PC-9 (cell line): ENCODE results near the gene FUT7. TPM values are rescaled to one million over a fixed set of nuclear protein-coding genes. Genes with fewer than 3 reads are reported as not detected.

Source experiments
- BruUV-seq: library from RNA; stranded (reverse); fragments of 400-500 nt; replicated peaks from 2 replicates; lab custom pipeline; 2021; lab: Mats Ljungman, UMichigan
- CTCF ChIA-PET: fragments of 300-600 bp; sonication (Branson Sonifier 250); formaldehyde crosslinking; loops from one replicate; lab custom pipeline; 2022; ENCODE audit warnings: antibody characterized with exemption; lab: Charles Lee
- POLR2A ChIA-PET: fragments of 300-600 bp; sonication (Branson Sonifier 250); formaldehyde crosslinking; loops from one replicate; lab custom pipeline; 2022; ENCODE audit warnings: antibody characterized with exemption; ENCODE audit not compliant: unreplicated experiment; lab: Charles Lee
- DNase-seq, 2 experiments: peaks; one replicate each; pipeline versions ENCODE4 v3.0.0 to v3.0.0-alpha.2; 2015 to 2022; ENCODE audit warnings: mixed read lengths in 1 of 2
- H2AFZ ChIP-seq: fragments of 200-600 bp; sonication (generic); 2 replicates; pipeline ENCODE4 v1.8.1; 2017; ENCODE audit warnings: antibody characterized with exemption
- H3F3A ChIP-seq: fragments of 200-600 bp; sonication (generic); 2 replicates; pipeline ENCODE4 v1.8.1; 2017; ENCODE audit warnings: antibody characterized with exemption, mild to moderate bottlenecking, low read depth; ENCODE audit not compliant: insufficient read depth
- H3K27ac ChIP-seq: fragments of 200-600 bp; sonication (generic); 2 replicates; pipeline ENCODE4 v1.6.1; 2016; ENCODE audit warnings: mixed run types
- H3K27me3 ChIP-seq: fragments of 200-600 bp; sonication (generic); 2 replicates; pipeline ENCODE4 v1.6.1; 2016; ENCODE audit warnings: low read depth, mixed run types; ENCODE audit not compliant: insufficient read depth
- H3K36me3 ChIP-seq: fragments of 200-600 bp; sonication (generic); 2 replicates; pipeline ENCODE4 v1.6.1; 2016; ENCODE audit warnings: low read depth, mixed run types
- H3K4me1 ChIP-seq: fragments of 200-600 bp; sonication (generic); replicated peaks from 2 replicates; pipeline ENCODE4 v1.6.1; 2016; ENCODE audit warnings: mixed run types; ENCODE audit not compliant: insufficient read depth
- H3K4me2 ChIP-seq: fragments of 200-600 bp; sonication (generic); 2 replicates; pipeline ENCODE4 v1.6.1; 2017; ENCODE audit warnings: mixed run types
- H3K4me3 ChIP-seq: fragments of 200-600 bp; sonication (generic); 2 replicates; pipeline ENCODE4 v1.6.1; 2016; ENCODE audit warnings: mixed run types
- H3K79me2 ChIP-seq: fragments of 200-600 bp; sonication (generic); 2 replicates; pipeline ENCODE4 v1.6.1; 2017; ENCODE audit warnings: low read depth, mixed run types
- H3K9me2 ChIP-seq: fragments of 200-600 bp; sonication (generic); 2 replicates; pipeline ENCODE4 v1.8.1; 2017; ENCODE audit warnings: mild to moderate bottlenecking; ENCODE audit not compliant: insufficient read depth
- H3K9me3 ChIP-seq: fragments of 200-600 bp; sonication (generic); 2 replicates; pipeline ENCODE4 v1.8.1; 2016; ENCODE audit warnings: low read depth; ENCODE audit not compliant: insufficient read depth
- H4K20me1 ChIP-seq: fragments of 200-600 bp; sonication (generic); 2 replicates; pipeline ENCODE4 v1.8.1; 2017; ENCODE audit not compliant: insufficient read depth
- CTCF ChIP-seq: fragments of 200-600 bp; sonication (generic); conservative IDR thresholded peaks from 2 replicates; pipeline ENCODE4 v1.6.1; 2017; ENCODE audit warnings: mixed run types, antibody characterized with exemption, mild to moderate bottlenecking, moderate library complexity
- EZH2 ChIP-seq: fragments of 200-600 bp; sonication (generic); IDR thresholded peaks from 2 replicates; pipeline ENCODE4 v1.8.0; 2017; ENCODE audit warnings: antibody characterized with exemption, low read depth
- intact Hi-C: fragments of 100-400 bp; cut with micrococcal nuclease; formaldehyde crosslinking; loops from one replicate; pipeline ENCODE4 v1.10.0; 2022; ENCODE audit not compliant: unreplicated experiment
- total RNA-seq: library from RNA; stranded (reverse); gene quantifications from 2 replicates; pipeline ENCODE4 v1.2.3, GENCODE V29; 2021

The FUT7 gene
- total RNA-seq, 1 experiment from 2014 or later: not detected

GRCh38 chr9:137038916-137039315 is 7.0 kb upstream of the FUT7 start:
- Histone ChIP-seq H3K79me2 (peaks cover 6% of the 10 kb centered on the region), H3K36me3 (no peaks in the 10 kb centered on the region), H4K20me1 (peaks cover 17% of the 10 kb centered on the region), H3K4me1 (peaks cover 12% of the 10 kb centered on the region), H3K27ac (no peak overlapping the region), H3K27me3 (no peaks in the 10 kb centered on the region), H3F3A (peaks cover 22% of the 10 kb centered on the region; the same call in 1 of the 2 replicates), H3K4me2 (no peak overlapping the region), H3K9me3 (no peaks in the 10 kb centered on the region), H2AFZ (no peak overlapping the region), H3K4me3 (no peak overlapping the region), H3K9me2 (no peaks in the 10 kb centered on the region)
- ChIA-PET POLR2A (no interaction called here), CTCF (interaction anchor here (0.9 kb wide), 1 partner anchor 91 kb away, joined by 4 read pairs; no protein-coding TSS in a partner anchor)
- DNase-seq: no peak
- BruUV-seq: no TSS peak
- TF ChIP-seq EZH2: no peak
- TF ChIP-seq CTCF: no peak
- intact Hi-C loops: no loop called here

- Histone ChIP-seq H4K20me1 (0 out of 2 replicates have a peak, but pooled peaks cover 4% of the 10 kb centered on the region), H3K36me3 (no peaks in the 10 kb centered on the region), H3K9me3 (no peaks in the 10 kb centered on the region), H3K27me3 (no peaks in the 10 kb centered on the region), H3K27ac (no peak overlapping the region), H3K4me2 (no peak overlapping the region), H3K79me2 (no peaks in the 10 kb centered on the region), H3K9me2 (no peaks in the 10 kb centered on the region), H3F3A (peaks cover 22% of the 10 kb centered on the region; the same call in 1 of the 2 replicates), H2AFZ (no peak overlapping the region), H3K4me1 (peaks cover 9% of the 10 kb centered on the region), H3K4me3 (no peak overlapping the region)
- no TSS peak for BruUV-seq
- ChIA-PET POLR2A (interaction anchor here (0.6 kb wide), 1 partner anchor 197 kb away, joined by 5 read pairs; no protein-coding TSS in a partner anchor), CTCF (no interaction called here)
- no peak for TF ChIP-seq CTCF
- no peak for TF ChIP-seq EZH2
- no peak for DNase-seq
- intact Hi-C loops: no loop called here
These were observed 5.6 kb upstream of the FUT7 start for GRCh38 chr9:137037483-137037882.

GRCh38 chr9:137037035-137037434 is 5.1 kb upstream of the FUT7 start:
- BruUV-seq: no TSS peak
- Histone ChIP-seq H3F3A (peaks cover 22% of the 10 kb centered on the region; the same call in 1 of the 2 replicates), H3K4me3 (no peak overlapping the region), H3K79me2 (no peaks in the 10 kb centered on the region), H3K9me2 (no peaks in the 10 kb centered on the region), H2AFZ (no peak overlapping the region), H3K27me3 (no peaks in the 10 kb centered on the region), H3K9me3 (no peaks in the 10 kb centered on the region), H3K4me2 (no peak overlapping the region), H3K27ac (no peak overlapping the region), H3K36me3 (no peaks in the 10 kb centered on the region), H3K4me1 (peaks cover 9% of the 10 kb centered on the region), H4K20me1 (0 out of 2 replicates have a peak, but pooled peaks cover 4% of the 10 kb centered on the region)
- ChIA-PET POLR2A (no interaction called here), CTCF (interaction anchor here (0.7 kb wide), 1 partner anchor 32 kb away, joined by 3 read pairs; no protein-coding TSS in a partner anchor)
- intact Hi-C loops: no loop called here
- no peak for DNase-seq
- TF ChIP-seq EZH2 (no peak), CTCF (no peak)
